Endothelial cell (in vitro differentiated cells): Measurements from ENCODE around the gene ZSWIM3. TPM values are rescaled to one million over a fixed set of nuclear protein-coding genes. Genes with fewer than 3 reads are reported as not detected.

ENCODE experiments used
- DNase-seq: peaks from one replicate; pipeline ENCODE4 v3.0.0; 2021; ENCODE audit warnings: low spot score
- H3K27ac Mint-ChIP-seq: one replicate; pipeline ENCODE4 v1.8.0; 2021; ENCODE audit warnings: mixed read lengths, inconsistent platforms; ENCODE audit not compliant: unreplicated experiment
- H3K27me3 Mint-ChIP-seq: one replicate; pipeline ENCODE4 v1.8.0; 2021; ENCODE audit warnings: mild to moderate bottlenecking, moderate library complexity, mixed read lengths, inconsistent platforms; ENCODE audit not compliant: unreplicated experiment
- H3K36me3 Mint-ChIP-seq: one replicate; pipeline ENCODE4 v1.8.0; 2021; ENCODE audit warnings: mild to moderate bottlenecking, low read depth, mixed read lengths, inconsistent platforms; ENCODE audit not compliant: unreplicated experiment
- H3K4me1 Mint-ChIP-seq: one replicate; pipeline ENCODE4 v1.8.0; 2021; ENCODE audit warnings: mild to moderate bottlenecking, mixed read lengths, inconsistent platforms; ENCODE audit not compliant: unreplicated experiment
- H3K4me3 Mint-ChIP-seq: one replicate; pipeline ENCODE4 v1.8.0; 2021; ENCODE audit warnings: mild to moderate bottlenecking, mixed read lengths, inconsistent platforms; ENCODE audit not compliant: unreplicated experiment
- H3K9me3 Mint-ChIP-seq: one replicate; pipeline ENCODE4 v1.8.0; 2021; ENCODE audit warnings: mixed read lengths, inconsistent platforms; ENCODE audit not compliant: unreplicated experiment
- total RNA-seq: library from RNA; stranded (reverse); fragmentation: NEBNext Ultra II Directional; extraction: Animal tissue kit (Norgen Biotek cat#: 25700); gene quantifications from one replicate; pipeline ENCODE4 v1.2.1, GENCODE V29; 2021; ENCODE audit not compliant: unreplicated experiment
- TF ChIP-seq, protein P1 (sequence below): fragments of 200-600 bp; sonication (generic); IDR thresholded peaks from one replicate; pipeline ENCODE4 v1.5.0; 2021; ENCODE audit warnings: antibody characterized with exemption; ENCODE audit not compliant: unreplicated experiment

Gene ZSWIM3
- total RNA-seq, 1 donor from 2014 or later: 6.7 TPM

DNA sequence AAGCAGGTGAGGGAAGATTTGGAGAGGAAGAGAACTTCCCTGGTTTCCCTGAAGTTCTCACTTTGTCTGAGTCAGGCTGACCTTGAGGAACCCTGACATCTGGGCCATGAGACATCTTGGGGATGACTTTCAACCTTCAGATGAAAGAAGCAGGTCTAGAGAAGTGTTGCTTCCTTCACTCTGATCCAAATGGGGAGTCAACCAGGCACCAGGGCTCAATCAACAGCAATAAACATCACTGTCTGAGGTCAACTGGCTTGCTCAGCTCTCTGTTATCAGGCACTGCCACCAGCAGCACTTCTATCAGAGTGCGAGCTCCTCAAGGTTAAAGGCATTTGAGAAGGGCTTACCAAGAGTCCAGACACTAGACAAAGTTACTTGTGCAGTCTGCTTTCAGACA lies 6.5 kb upstream of the ZSWIM3 start:
- peaks cover 3% of the 10 kb centered on the region for H3K4me1 Mint-ChIP-seq
- no peaks in the 10 kb centered on the region for H3K9me3 Mint-ChIP-seq
- peak overlapping the region; percentile 40 for H3K4me3 Mint-ChIP-seq
- H3K36me3 Mint-ChIP-seq: peaks cover 32% of the 10 kb centered on the region
- TF ChIP-seq, protein P1, sequence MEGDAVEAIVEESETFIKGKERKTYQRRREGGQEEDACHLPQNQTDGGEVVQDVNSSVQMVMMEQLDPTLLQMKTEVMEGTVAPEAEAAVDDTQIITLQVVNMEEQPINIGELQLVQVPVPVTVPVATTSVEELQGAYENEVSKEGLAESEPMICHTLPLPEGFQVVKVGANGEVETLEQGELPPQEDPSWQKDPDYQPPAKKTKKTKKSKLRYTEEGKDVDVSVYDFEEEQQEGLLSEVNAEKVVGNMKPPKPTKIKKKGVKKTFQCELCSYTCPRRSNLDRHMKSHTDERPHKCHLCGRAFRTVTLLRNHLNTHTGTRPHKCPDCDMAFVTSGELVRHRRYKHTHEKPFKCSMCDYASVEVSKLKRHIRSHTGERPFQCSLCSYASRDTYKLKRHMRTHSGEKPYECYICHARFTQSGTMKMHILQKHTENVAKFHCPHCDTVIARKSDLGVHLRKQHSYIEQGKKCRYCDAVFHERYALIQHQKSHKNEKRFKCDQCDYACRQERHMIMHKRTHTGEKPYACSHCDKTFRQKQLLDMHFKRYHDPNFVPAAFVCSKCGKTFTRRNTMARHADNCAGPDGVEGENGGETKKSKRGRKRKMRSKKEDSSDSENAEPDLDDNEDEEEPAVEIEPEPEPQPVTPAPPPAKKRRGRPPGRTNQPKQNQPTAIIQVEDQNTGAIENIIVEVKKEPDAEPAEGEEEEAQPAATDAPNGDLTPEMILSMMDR: no peak
- peaks cover 4% of the 10 kb centered on the region for H3K27me3 Mint-ChIP-seq
- no peak overlapping the region for H3K27ac Mint-ChIP-seq
- DNase-seq: no peak

DNA sequence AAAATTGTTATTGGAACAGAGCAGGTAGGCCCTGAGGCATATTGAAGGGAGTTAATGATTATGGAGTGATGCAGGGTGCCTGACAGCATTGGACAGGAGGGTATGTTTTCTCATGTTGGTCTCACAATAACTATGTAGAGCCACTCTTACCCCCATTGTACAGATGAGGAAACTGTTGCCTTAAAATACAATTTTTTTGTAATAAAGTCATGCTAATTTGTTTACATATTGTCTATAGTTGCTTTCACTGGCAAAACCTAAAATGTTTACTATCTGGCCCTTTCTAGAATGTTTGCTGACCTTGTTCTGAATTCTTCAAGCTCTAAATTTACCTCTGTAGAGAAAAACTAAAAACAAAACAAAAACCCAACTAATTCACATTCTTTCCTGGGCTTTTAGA lies 5.9 kb upstream of the ZSWIM3 start:
- TF ChIP-seq, protein P1: no peak
- Mint-ChIP-seq H3K27me3 (peaks cover 4% of the 10 kb centered on the region), H3K36me3 (peaks cover 32% of the 10 kb centered on the region), H3K4me3 (no peak overlapping the region), H3K27ac (no peak overlapping the region), H3K4me1 (peaks cover 6% of the 10 kb centered on the region), H3K9me3 (no peaks in the 10 kb centered on the region)
- DNase-seq: no peak

DNA sequence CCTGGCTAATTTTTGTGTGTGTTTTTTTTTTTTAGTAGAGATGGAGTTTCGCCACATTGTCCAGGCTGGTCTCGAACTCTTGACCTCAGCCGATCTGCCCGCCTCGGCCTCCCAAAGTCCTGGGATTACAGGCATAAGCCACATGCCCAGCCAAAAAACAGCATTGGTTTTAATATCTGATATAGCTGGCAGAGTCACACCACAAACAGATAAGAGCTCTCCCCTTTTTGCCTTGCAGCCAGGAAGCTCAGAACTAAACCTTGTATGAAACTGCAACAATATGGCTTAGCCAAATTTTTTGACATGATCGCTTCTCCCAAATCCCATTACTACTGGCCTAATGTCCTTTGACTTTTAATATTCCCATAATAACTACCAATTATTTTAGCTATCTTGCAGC lies 5.1 kb upstream of the ZSWIM3 start:
- DNase-seq: no peak
- Mint-ChIP-seq H3K4me1 (peaks cover 10% of the 10 kb centered on the region), H3K27ac (no peak overlapping the region)

DNA sequence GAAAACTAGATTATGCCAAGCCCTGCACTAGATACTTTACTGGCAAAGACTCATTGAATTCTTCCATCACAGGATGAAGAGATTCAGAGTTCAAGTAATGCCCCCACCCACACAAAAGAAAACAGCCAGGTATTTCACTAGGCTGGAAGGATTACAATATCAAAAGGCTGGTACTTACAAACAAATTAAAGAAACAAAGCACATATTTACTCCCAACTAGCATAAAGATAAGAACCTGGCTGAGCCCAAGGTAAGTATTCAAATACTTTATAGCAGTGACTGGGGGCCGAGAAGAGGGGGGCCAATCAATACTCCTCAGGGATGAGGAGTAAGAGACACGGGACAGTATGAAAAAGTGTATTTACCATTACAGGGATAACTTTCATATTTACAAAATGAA lies 3.9 kb upstream of the ZSWIM3 start:
- H3K9me3 Mint-ChIP-seq: no peaks in the 10 kb centered on the region
- H3K4me1 Mint-ChIP-seq: peaks cover 15% of the 10 kb centered on the region
- no peak overlapping the region for H3K27ac Mint-ChIP-seq
- TF ChIP-seq, protein P1: no peak
- H3K36me3 Mint-ChIP-seq: peaks cover 30% of the 10 kb centered on the region
- no peak overlapping the region for H3K4me3 Mint-ChIP-seq
- DNase-seq: no peak
- peaks cover 7% of the 10 kb centered on the region for H3K27me3 Mint-ChIP-seq

More for the DNA sequence above, 5.1 kb upstream of the ZSWIM3 start:
- Mint-ChIP-seq H3K27me3 (peaks cover 4% of the 10 kb centered on the region), H3K36me3 (peaks cover 32% of the 10 kb centered on the region), H3K9me3 (no peaks in the 10 kb centered on the region), H3K4me3 (no peak overlapping the region)
- TF ChIP-seq, protein P1: no peak

DNA sequence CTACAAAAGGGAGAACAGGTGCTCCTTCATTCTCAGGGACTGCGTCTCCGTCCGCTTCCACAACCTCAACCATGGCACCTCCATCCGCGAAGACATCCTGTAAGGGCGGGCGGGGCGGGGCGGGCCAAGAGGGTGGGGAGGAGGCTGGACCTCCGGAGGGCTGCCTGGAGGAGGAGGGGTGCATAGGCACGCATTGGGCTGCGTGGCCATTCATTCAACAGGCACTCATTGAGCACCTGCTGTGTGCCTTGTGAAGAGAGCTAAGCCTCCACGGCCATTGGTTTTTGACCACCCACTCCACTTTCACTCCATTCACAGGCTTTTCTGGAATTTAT lies 435 bp downstream of the ZSWIM3 start:
- no peak for DNase-seq
- peaks cover 18% of the 10 kb centered on the region for H3K4me1 Mint-ChIP-seq

More for the DNA sequence above, 435 bp downstream of the ZSWIM3 start:
- TF ChIP-seq, protein P1: no peak
- H3K4me3 Mint-ChIP-seq: peak overlapping the region; percentile 95
- H3K27ac Mint-ChIP-seq: peak overlapping the region; percentile 95
- no peaks in the 10 kb centered on the region for H3K9me3 Mint-ChIP-seq
- peaks cover 4% of the 10 kb centered on the region for H3K36me3 Mint-ChIP-seq
- peaks cover 4% of the 10 kb centered on the region for H3K27me3 Mint-ChIP-seq
